DMS53 treated with DMSO at 0.1 percent for 48 hours (cell line): Measurements from ENCODE around the gene MMUT.

Experiments used
- DNase-seq: peaks from one replicate; lab custom pipeline; 2025; ENCODE audit not compliant: unreplicated experiment; lab: John Stamatoyannopoulos, UW

Gene MMUT

GRCh38 chr6:49430187-49430586 lies 32.9 kb downstream of the MMUT start:
- DNase-seq, result no peak

- peak; percentile 28 for DNase-seq
Measured at GRCh38 chr6:49423817-49424216, 39.2 kb downstream of the MMUT start.

- DNase-seq, result no peak
Measured at GRCh38 chr6:49416195-49416594, 46.9 kb downstream of the MMUT start.

GRCh38 chr6:49415358-49415757 lies 47.7 kb downstream of the MMUT start:
- no peak for DNase-seq

- no peak for DNase-seq
Measured at GRCh38 chr6:49410564-49410963, 52.5 kb downstream of the MMUT start.

GRCh38 chr6:49409951-49410542 lies 53.0 kb downstream of the MMUT start:
- peak; percentile 68 for DNase-seq

GRCh38 chr6:49406250-49406970 lies 56.6 kb downstream of the MMUT start:
- DNase-seq, result no peak

GRCh38 chr6:49401063-49401462 lies 62.0 kb downstream of the MMUT start:
- no peak for DNase-seq

- peak; percentile 32 for DNase-seq
Measured at GRCh38 chr6:49386667-49387508, 76.2 kb downstream of the MMUT start.

- no peak for DNase-seq
Measured at GRCh38 chr6:49384904-49385303, 78.1 kb downstream of the MMUT start.
